HL-60/S4 treated with retinoic acid at 250 ng/mL for 4 days and 3 days (cell line): ENCODE data around the gene GPR155.
"Not testable (repeated sequence)": the region's sequence is repeated elsewhere in the genome, so short reads cannot be mapped to it uniquely, and the experiment has no call there.

Experiments used
- in situ Hi-C: fragments of 300-500 bp; cut with MboI; formaldehyde crosslinking; loops from 2 replicates; pipeline ENCODE4 v1.7.0; 2022; ENCODE audit warnings: low sequenced_read_pairs

GPR155 gene

GRCh38 chr2:174439950-174440349, 46.9 kb downstream of the GPR155 start:
- in situ Hi-C loops: no loop called here

GRCh38 chr2:174439323-174439722, 47.5 kb downstream of the GPR155 start:
- in situ Hi-C loops: no loop called here

GRCh38 chr2:174438146-174438886, 48.5 kb downstream of the GPR155 start:
- in situ Hi-C loops: no loop called here

GRCh38 chr2:174436351-174436750, 50.5 kb downstream of the GPR155 start:
- in situ Hi-C loops: no loop called here

GRCh38 chr2:174431902-174432301, 54.9 kb downstream of the GPR155 start:
- in situ Hi-C loops: no loop called here

GRCh38 chr2:174430066-174430465, 56.8 kb downstream of the GPR155 start:
- in situ Hi-C loops: no loop called here

GRCh38 chr2:174428214-174428613, 58.6 kb downstream of the GPR155 start:
- in situ Hi-C loops: no loop called here

GRCh38 chr2:174412256-174412655, 74.6 kb downstream of the GPR155 start:
- in situ Hi-C loops: no loop called here

- in situ Hi-C loops: not testable (repeated sequence)
Measured at GRCh38 chr2:174410039-174410438, 76.8 kb downstream of the GPR155 start.

GRCh38 chr2:174403628-174404027, 83.2 kb downstream of the GPR155 start:
- in situ Hi-C loops: no loop called here

- in situ Hi-C loops: no loop called here
Measured at GRCh38 chr2:174400853-174401252, 86.0 kb downstream of the GPR155 start.

GRCh38 chr2:174399171-174399570, 87.7 kb downstream of the GPR155 start:
- in situ Hi-C loops: no loop called here

GRCh38 chr2:174397773-174398172, 89.1 kb downstream of the GPR155 start:
- in situ Hi-C loops: no loop called here

GRCh38 chr2:174395969-174396630, 90.7 kb downstream of the GPR155 start:
- in situ Hi-C loops: no loop called here

- in situ Hi-C loops: no loop called here
Measured at GRCh38 chr2:174395284-174395968, 91.4 kb downstream of the GPR155 start, which contains the start of gene SCRN3. Gene SCRN3, plus strand, starts transcription at chr2:174395730. Its CDS starts 2,554 bp downstream, at chr2:174398284.

GRCh38 chr2:174392706-174393105, 94.1 kb downstream of the GPR155 start:
- in situ Hi-C loops: no loop called here

GRCh38 chr2:174390303-174390702, 96.5 kb downstream of the GPR155 start:
- in situ Hi-C loops: not testable (repeated sequence)

- in situ Hi-C loops: no loop called here
Measured at GRCh38 chr2:174389542-174389941, 97.3 kb downstream of the GPR155 start.

- in situ Hi-C loops: not testable (repeated sequence)
Measured at GRCh38 chr2:174388706-174389105, 98.1 kb downstream of the GPR155 start.

- in situ Hi-C loops: no loop called here
Measured at GRCh38 chr2:174385201-174385600, 101.6 kb downstream of the GPR155 start.

GRCh38 chr2:174383796-174384195, 103.0 kb downstream of the GPR155 start:
- in situ Hi-C loops: no loop called here
